Thoracic aorta (tissue), 2 donors: Measurements from ENCODE around the gene MS4A4E. TPM values are rescaled to one million over a fixed set of nuclear protein-coding genes. Genes with fewer than 3 reads are reported as not detected.
"Not testable (repeated sequence)": the region's sequence is repeated elsewhere in the genome, so short reads cannot be mapped to it uniquely, and the experiment has no call there.

ENCODE experiments used
- ATAC-seq: fragments of 150-250 bp; one replicate; pipeline ENCODE4 v1.8.0; 2017; ENCODE audit warnings: low read depth; ENCODE audit not compliant: insufficient number of reproducible peaks, low FRiP score
- DNase-seq: peaks from one replicate; pipeline ENCODE4 v3.0.0-alpha.2; 2020; ENCODE audit warnings: low spot score
- H3K27ac ChIP-seq, 2 donors: fragments of 200-600 bp; sonication (generic); 1 replicate in 1 of 2; 2 replicates in 1 of 2; pipeline ENCODE4 v1.5.1; 2016; ENCODE audit warnings: mild to moderate bottlenecking in 2 of 2, moderate library complexity in 2 of 2
- H3K27me3 ChIP-seq: fragments of 200-600 bp; sonication (generic); replicated peaks from 2 replicates; pipeline ENCODE4 v1.6.0; 2016; ENCODE audit warnings: mild to moderate bottlenecking; ENCODE audit not compliant: insufficient read depth
- H3K36me3 ChIP-seq: fragments of 200-600 bp; sonication (generic); one replicate; pipeline ENCODE4 v1.5.1; 2016
- H3K4me1 ChIP-seq, 2 donors: fragments of 200-600 bp; sonication (generic); 1 replicate in 1 of 2; 2 replicates in 1 of 2; pipeline versions ENCODE4 v1.5.1 to v1.6.0; 2016; ENCODE audit warnings: low read depth in 2 of 2, mild to moderate bottlenecking in 1 of 2; ENCODE audit not compliant: control insufficient read depth in 1 of 2
- H3K4me3 ChIP-seq: fragments of 200-600 bp; sonication (generic); 2 replicates; pipeline ENCODE4 v1.5.1; 2016; ENCODE audit warnings: mild to moderate bottlenecking
- H3K9me3 ChIP-seq: fragments of 200-600 bp; sonication (generic); 2 replicates; pipeline ENCODE4 v1.5.1; 2016
- CTCF ChIP-seq: fragments of 200-600 bp; sonication (generic); IDR thresholded peaks from one replicate; pipeline ENCODE4 v1.5.1; 2019; ENCODE audit warnings: antibody characterized with exemption
- total RNA-seq, 2 donors: library from RNA; depleted of rRNA; stranded (reverse); fragments of >200 nt; gene quantifications; one replicate each; pipeline versions ENCODE4 v1.1.0 to v1.2.3, GENCODE V29; 2016

MS4A4E gene
- total RNA-seq, 2 donors from 2014 or later: 1.1 to 13.9 TPM

DNA sequence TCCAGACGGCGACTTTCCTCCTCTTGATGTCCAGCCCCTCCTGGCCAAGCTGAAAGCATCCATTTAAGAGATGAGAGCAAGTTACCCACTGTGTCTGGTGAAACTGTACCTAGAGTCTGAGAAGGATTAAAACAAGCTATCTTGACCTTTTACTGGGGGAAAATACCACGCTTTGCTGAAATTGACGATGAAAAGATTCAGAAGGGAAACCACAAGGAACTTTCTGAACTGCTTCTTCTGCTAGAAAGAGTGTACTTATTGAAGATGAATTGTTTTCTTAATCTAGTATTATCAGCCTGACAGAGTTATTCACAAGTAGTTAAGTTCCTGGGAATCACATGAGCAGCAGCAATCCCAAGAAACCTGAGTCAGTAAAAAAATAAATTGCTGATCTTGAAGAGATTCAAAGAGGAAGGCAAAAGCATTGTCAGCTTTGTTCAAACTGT lies 47.0 kb downstream of the MS4A4E start:
- no peak for ATAC-seq
- Histone ChIP-seq H3K9me3 (no peaks in the 10 kb centered on the region), H3K36me3 (no peaks in the 10 kb centered on the region), H3K4me3 (no peak overlapping the region), H3K27me3 (no peaks in the 10 kb centered on the region), H3K4me1 (no peaks in the 10 kb centered on the region), H3K27ac (peak overlapping the region in 1 of 2 donors; percentile 26)
- no peak for TF ChIP-seq CTCF
- DNase-seq: no peak

GRCh38 chr11:60194511-60194910 lies 48.4 kb downstream of the MS4A4E start:
- ATAC-seq (no peak), DNase-seq (no peak)
- H3K4me3 ChIP-seq: no peak overlapping the region
- no peaks in the 10 kb centered on the region for H3K4me1 ChIP-seq
- H3K27ac ChIP-seq: no peak overlapping the region
- no peaks in the 10 kb centered on the region for H3K27me3 ChIP-seq
- no peaks in the 10 kb centered on the region for H3K36me3 ChIP-seq
- no peaks in the 10 kb centered on the region for H3K9me3 ChIP-seq
- TF ChIP-seq CTCF: no peak

- no peak overlapping the region for H3K27ac ChIP-seq
- H3K4me1 ChIP-seq: no peaks in the 10 kb centered on the region
- TF ChIP-seq CTCF: peak; percentile 65
These were observed 49.1 kb downstream of the MS4A4E start for GRCh38 chr11:60193687-60194433.

GRCh38 chr11:60192564-60192963 lies 50.4 kb downstream of the MS4A4E start:
- H3K4me1 ChIP-seq, DNase-seq, H3K27ac ChIP-seq, H3K4me3 ChIP-seq, H3K9me3 ChIP-seq, H3K27me3 ChIP-seq, ATAC-seq, H3K36me3 ChIP-seq: not testable (repeated sequence)

More at GRCh38 chr11:60193687-60194433, 49.1 kb downstream of the MS4A4E start:
- ATAC-seq: no peak
- no peaks in the 10 kb centered on the region for H3K36me3 ChIP-seq
- no peaks in the 10 kb centered on the region for H3K27me3 ChIP-seq
- no peak for DNase-seq
- no peaks in the 10 kb centered on the region for H3K9me3 ChIP-seq
- no peak overlapping the region for H3K4me3 ChIP-seq

GRCh38 chr11:60188481-60188880 lies 54.5 kb downstream of the MS4A4E start:
- not testable (repeated sequence) for ATAC-seq

DNA sequence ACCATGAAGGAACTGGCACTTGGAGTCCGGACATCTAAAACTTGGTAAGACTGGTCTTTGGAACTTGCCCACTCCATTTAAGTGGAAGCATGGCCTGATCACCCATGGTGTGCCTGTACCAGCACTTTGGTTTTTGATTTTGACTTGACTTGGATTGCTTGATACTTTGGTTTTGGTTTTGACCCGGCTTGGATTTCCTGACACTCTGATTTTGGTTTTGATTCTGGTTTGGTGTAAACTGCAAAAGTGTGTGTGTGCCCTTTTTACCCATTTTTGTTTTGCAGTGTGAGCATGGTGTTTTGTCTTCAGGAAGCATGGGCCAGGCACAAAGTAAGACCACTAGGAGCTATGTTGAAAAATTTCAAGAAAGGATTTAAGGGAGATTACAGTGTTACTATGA lies 56.8 kb downstream of the MS4A4E start:
- H3K4me3 ChIP-seq, ATAC-seq, H3K27me3 ChIP-seq, DNase-seq, H3K9me3 ChIP-seq, H3K4me1 ChIP-seq, H3K36me3 ChIP-seq: not testable (repeated sequence)
- H3K27ac ChIP-seq: peak overlapping the region in 1 of 2 donors; percentile 38

More at GRCh38 chr11:60188481-60188880, 54.5 kb downstream of the MS4A4E start:
- H3K27me3 ChIP-seq, H3K4me3 ChIP-seq, DNase-seq, H3K36me3 ChIP-seq, H3K27ac ChIP-seq, H3K4me1 ChIP-seq, H3K9me3 ChIP-seq: not testable (repeated sequence)

DNA sequence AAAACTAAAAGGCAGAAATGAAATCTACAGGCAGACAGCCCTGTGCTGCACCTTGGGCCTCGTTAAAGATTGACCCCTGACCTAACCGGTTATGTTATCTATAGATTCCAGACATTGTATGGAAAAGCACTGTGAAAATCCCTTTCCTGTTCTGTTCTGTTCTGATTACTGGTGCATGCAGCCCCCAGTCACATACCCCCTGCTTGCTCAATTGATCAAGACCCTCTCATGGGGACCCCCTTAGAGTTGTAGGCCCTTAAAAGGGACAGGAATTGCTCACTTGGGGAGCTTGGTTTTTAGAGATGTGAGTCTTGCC lies 57.5 kb downstream of the MS4A4E start:
- H3K27me3 ChIP-seq, H3K4me3 ChIP-seq, H3K4me1 ChIP-seq, DNase-seq, ATAC-seq, H3K36me3 ChIP-seq, H3K9me3 ChIP-seq: not testable (repeated sequence)
- H3K27ac ChIP-seq: peak overlapping the region in 1 of 2 donors; percentile 38
